ENCODE measurements around the gene CYTH3. TPM values are rescaled to one million over a fixed set of nuclear protein-coding genes. Genes with fewer than 3 reads are reported as not detected.

The CYTH3 gene
- polyA plus RNA-seq, 2 of the 4 experiments (the other 2 are of a cell fraction), result 18.6 to 24.2 TPM

DNA sequence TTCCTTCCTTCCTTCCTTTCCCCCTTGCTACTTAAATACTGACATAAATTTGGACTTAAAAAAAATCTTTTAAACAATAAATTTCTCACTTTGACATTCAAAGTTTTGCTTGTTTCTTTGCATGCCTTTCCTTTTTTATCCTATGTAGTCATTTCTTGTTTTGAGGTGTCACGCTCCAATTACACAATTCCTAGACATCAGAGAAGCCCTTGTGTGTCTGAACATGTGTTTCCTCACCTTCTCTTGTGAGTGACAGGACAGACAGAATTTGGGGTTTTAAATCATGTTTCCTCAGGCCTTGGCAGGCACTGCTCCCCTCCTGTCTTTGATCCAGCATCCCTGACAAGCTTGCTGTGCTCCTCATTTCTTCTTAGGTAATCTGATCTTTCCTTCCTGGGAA, 91.3 kb downstream of the CYTH3 start (continued):
- TF ChIP-seq, protein P1, sequence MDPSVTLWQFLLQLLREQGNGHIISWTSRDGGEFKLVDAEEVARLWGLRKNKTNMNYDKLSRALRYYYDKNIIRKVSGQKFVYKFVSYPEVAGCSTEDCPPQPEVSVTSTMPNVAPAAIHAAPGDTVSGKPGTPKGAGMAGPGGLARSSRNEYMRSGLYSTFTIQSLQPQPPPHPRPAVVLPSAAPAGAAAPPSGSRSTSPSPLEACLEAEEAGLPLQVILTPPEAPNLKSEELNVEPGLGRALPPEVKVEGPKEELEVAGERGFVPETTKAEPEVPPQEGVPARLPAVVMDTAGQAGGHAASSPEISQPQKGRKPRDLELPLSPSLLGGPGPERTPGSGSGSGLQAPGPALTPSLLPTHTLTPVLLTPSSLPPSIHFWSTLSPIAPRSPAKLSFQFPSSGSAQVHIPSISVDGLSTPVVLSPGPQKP (IDR thresholded peaks at IDR 0.05; ENCODE audit: low read depth, low read length), result no peak

DNA sequence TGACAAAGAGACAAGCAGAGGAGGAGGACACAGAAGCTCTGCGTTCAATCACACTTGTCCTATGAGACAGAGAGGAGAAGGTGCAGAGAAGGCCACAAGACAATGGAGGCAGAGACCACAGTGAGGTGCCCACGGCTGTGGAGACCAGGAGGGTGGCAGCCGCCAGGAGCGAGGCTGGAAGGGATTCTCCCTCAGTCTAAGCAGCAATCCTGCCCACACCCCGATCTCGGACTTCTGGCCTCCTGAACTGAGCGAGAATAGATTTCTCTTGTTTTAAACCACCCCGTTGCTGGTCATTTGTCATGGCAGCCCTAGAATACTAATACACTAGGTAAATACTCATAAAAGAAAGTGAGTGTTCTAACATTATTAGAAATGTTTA, 92.1 kb downstream of the CYTH3 start:
- ATAC-seq (no peak; a peak in 1 of 6 replicates), FAIRE-seq (no peak), DNase-seq (ENCODE audit: low read depth in 1 of 2, low spot score in 1 of 2) (no peak)
- TF ChIP-seq KDM5A (IDR thresholded peaks at IDR 0.05) (no peak), CBX8 (IDR thresholded peaks at IDR 0.05) (no peak), JUN (IDR thresholded peaks at IDR 0.05) (no peak)
- TF ChIP-seq, protein P2, sequence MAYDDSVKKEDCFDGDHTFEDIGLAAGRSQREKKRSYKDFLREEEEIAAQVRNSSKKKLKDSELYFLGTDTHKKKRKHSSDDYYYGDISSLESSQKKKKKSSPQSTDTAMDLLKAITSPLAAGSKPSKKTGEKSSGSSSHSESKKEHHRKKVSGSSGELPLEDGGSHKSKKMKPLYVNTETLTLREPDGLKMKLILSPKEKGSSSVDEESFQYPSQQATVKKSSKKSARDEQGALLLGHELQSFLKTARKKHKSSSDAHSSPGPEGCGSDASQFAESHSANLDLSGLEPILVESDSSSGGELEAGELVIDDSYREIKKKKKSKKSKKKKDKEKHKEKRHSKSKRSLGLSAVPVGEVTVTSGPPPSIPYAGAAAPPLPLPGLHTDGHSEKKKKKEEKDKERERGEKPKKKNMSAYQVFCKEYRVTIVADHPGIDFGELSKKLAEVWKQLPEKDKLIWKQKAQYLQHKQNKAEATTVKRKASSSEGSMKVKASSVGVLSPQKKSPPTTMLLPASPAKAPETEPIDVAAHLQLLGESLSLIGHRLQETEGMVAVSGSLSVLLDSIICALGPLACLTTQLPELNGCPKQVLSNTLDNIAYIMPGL (CRISPR knock-in tag; IDR thresholded peaks at IDR 0.05; ENCODE audit: borderline replicate concordance), result no peak
- ChIA-PET POLR2A (no interaction called here), CTCF (interaction anchor here (1.0 kb wide), 1 partner anchor 20 kb away, joined by 3 read pairs; no protein-coding TSS in a partner anchor)
- Histone ChIP-seq H3K4me2 (no peak overlapping the region), H3K4me3 (no peak overlapping the region), H3K9me3 (no peaks in the 10 kb centered on the region), H3K27ac (no peak overlapping the region), H3K4me1 (peaks cover 9% of the 10 kb centered on the region)
- 93% methylated on average over 8 of the region's 8 CpGs for WGBS (ENCODE audit: missing lambda C conversion rate)

DNA sequence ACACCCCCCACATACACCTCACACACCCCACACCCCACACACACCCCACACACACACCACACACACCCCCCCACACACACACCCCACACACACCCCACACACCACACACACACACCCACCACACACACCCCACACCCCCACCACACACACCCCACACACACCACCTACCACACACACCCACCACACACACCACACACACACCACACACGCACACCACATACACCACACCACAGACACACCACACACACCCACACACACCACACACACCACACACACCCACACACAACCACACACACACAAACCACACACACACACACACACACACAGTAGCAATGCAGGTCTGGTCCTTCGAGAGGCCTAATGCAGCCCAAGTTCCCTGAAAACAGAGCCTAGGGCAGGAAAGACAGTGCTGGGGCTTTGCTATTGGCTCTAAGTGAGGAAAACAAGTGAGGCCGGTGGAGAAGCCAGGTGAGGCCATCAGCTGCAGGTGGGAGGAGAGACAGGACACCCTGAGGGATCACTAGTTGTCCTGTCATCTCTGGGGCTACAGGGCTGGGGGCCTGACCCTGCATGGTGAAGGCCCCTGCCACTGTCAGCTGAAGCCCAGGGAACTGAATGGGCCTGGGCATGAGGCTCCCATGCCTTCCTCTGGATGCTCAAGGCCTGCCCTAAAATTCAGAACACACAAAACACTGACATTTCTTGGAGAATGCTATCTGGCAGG, 92.6 kb downstream of the CYTH3 start:
- ChIA-PET CTCF (interaction anchor here (1.0 to 1.2 kb wide), 2 partner anchors 8 to 19 kb away, joined by 3 read pairs; no protein-coding TSS in a partner anchor), POLR2A (no interaction called here)
- H3K27ac ChIP-seq, result no peak overlapping the region
- ATAC-seq, result peak in 1 of 2 experiments; percentile 25; a peak in 1 of 6 replicates
- FAIRE-seq, result no peak
- no peak for DNase-seq (ENCODE audit: low read depth in 1 of 2, low spot score in 1 of 2)
- peaks cover 9% of the 10 kb centered on the region for H3K4me1 ChIP-seq
- WGBS (ENCODE audit: missing lambda C conversion rate), result 86% methylated on average over 2 of the region's 3 CpGs
- TF ChIP-seq HOXB5 (CRISPR knock-in tag; IDR thresholded peaks at IDR 0.05) (no peak), CBX2 (IDR thresholded peaks at IDR 0.05; ENCODE audit: borderline replicate concordance, low read depth) (no peak), EHF (CRISPR knock-in tag; IDR thresholded peaks at IDR 0.05) (no peak), MYC (IDR thresholded peaks at IDR 0.05; ENCODE audit: borderline replicate concordance, low read length) (no peak), CBX8 (IDR thresholded peaks at IDR 0.05) (no peak), NR3C1 (IDR thresholded peaks at IDR 0.05) (no peak)
- TF ChIP-seq, protein P2 (CRISPR knock-in tag; IDR thresholded peaks at IDR 0.05; ENCODE audit: borderline replicate concordance), result no peak
- TF ChIP-seq, protein P3, sequence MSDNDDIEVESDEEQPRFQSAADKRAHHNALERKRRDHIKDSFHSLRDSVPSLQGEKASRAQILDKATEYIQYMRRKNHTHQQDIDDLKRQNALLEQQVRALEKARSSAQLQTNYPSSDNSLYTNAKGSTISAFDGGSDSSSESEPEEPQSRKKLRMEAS (IDR thresholded peaks at IDR 0.05), result no peak
- TF ChIP-seq, protein P4, sequence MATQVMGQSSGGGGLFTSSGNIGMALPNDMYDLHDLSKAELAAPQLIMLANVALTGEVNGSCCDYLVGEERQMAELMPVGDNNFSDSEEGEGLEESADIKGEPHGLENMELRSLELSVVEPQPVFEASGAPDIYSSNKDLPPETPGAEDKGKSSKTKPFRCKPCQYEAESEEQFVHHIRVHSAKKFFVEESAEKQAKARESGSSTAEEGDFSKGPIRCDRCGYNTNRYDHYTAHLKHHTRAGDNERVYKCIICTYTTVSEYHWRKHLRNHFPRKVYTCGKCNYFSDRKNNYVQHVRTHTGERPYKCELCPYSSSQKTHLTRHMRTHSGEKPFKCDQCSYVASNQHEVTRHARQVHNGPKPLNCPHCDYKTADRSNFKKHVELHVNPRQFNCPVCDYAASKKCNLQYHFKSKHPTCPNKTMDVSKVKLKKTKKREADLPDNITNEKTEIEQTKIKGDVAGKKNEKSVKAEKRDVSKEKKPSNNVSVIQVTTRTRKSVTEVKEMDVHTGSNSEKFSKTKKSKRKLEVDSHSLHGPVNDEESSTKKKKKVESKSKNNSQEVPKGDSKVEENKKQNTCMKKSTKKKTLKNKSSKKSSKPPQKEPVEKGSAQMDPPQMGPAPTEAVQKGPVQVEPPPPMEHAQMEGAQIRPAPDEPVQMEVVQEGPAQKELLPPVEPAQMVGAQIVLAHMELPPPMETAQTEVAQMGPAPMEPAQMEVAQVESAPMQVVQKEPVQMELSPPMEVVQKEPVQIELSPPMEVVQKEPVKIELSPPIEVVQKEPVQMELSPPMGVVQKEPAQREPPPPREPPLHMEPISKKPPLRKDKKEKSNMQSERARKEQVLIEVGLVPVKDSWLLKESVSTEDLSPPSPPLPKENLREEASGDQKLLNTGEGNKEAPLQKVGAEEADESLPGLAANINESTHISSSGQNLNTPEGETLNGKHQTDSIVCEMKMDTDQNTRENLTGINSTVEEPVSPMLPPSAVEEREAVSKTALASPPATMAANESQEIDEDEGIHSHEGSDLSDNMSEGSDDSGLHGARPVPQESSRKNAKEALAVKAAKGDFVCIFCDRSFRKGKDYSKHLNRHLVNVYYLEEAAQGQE (IDR thresholded peaks at IDR 0.05), result no peak
- TF ChIP-seq, protein P5, sequence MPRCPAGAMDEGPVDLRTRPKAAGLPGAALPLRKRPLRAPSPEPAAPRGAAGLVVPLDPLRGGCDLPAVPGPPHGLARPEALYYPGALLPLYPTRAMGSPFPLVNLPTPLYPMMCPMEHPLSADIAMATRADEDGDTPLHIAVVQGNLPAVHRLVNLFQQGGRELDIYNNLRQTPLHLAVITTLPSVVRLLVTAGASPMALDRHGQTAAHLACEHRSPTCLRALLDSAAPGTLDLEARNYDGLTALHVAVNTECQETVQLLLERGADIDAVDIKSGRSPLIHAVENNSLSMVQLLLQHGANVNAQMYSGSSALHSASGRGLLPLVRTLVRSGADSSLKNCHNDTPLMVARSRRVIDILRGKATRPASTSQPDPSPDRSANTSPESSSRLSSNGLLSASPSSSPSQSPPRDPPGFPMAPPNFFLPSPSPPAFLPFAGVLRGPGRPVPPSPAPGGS (IDR thresholded peaks at IDR 0.05), result no peak
- TF ChIP-seq, protein P6, sequence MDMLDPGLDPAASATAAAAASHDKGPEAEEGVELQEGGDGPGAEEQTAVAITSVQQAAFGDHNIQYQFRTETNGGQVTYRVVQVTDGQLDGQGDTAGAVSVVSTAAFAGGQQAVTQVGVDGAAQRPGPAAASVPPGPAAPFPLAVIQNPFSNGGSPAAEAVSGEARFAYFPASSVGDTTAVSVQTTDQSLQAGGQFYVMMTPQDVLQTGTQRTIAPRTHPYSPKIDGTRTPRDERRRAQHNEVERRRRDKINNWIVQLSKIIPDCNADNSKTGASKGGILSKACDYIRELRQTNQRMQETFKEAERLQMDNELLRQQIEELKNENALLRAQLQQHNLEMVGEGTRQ (IDR thresholded peaks at IDR 0.05), result no peak
- TF ChIP-seq, protein P7, sequence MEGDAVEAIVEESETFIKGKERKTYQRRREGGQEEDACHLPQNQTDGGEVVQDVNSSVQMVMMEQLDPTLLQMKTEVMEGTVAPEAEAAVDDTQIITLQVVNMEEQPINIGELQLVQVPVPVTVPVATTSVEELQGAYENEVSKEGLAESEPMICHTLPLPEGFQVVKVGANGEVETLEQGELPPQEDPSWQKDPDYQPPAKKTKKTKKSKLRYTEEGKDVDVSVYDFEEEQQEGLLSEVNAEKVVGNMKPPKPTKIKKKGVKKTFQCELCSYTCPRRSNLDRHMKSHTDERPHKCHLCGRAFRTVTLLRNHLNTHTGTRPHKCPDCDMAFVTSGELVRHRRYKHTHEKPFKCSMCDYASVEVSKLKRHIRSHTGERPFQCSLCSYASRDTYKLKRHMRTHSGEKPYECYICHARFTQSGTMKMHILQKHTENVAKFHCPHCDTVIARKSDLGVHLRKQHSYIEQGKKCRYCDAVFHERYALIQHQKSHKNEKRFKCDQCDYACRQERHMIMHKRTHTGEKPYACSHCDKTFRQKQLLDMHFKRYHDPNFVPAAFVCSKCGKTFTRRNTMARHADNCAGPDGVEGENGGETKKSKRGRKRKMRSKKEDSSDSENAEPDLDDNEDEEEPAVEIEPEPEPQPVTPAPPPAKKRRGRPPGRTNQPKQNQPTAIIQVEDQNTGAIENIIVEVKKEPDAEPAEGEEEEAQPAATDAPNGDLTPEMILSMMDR (IDR thresholded peaks at IDR 0.05), result no peak
- no peak overlapping the region for H3K4me2 ChIP-seq
- H3K4me3 ChIP-seq, result no peak overlapping the region
- H3K9me3 ChIP-seq, result no peaks in the 10 kb centered on the region

Measured in A549 (cell line).